Measurements from ENCODE around the gene GFPT2. TPM values are rescaled to one million over a fixed set of nuclear protein-coding genes. Genes with fewer than 3 reads are reported as not detected.

Gene GFPT2
- total RNA-seq, 1 donor from 2014 or later = 15.3 TPM

- ATAC-seq (no peak), DNase-seq (ENCODE audit: missing footprints) (no peak)
- intact Hi-C loops (cut with DNase I) = no loop called here
These were observed 102.0 kb downstream of the GFPT2 start for GRCh38 chr5:180251141-180251540.

Other genes starting within 250 kb of the GFPT2 start
- gene RASGEF1C, start 144.1 kb downstream of the GFPT2 start, total RNA-seq = 0.49 TPM
- 41.7 TPM for gene MAPK9, start 61.3 kb downstream of the GFPT2 start, total RNA-seq
- 15.0 TPM for gene CNOT6, start 141.0 kb upstream of the GFPT2 start, total RNA-seq
- gene SCGB3A1, start 238.2 kb upstream of the GFPT2 start, total RNA-seq = not detected